ENCODE data around the gene MAD1L1.

- TF ChIP-seq CTCF (conservative IDR thresholded peaks at IDR 0.05; ENCODE audit: low read depth, low read length): no peak
- no peak for TF ChIP-seq EZH2 (IDR thresholded peaks at IDR 0.05; ENCODE audit: borderline replicate concordance, low read depth, low read length, poor library complexity, severe bottlenecking)
Observed at GRCh38 chr7:2006921-2007381, 225.8 kb downstream of the MAD1L1 start.
